OCI-LY1 (cell line): Measurements from ENCODE around the gene TMEM178B.

Experiments used
- H2AFZ ChIP-seq: fragments of 200-600 bp; sonication (generic), shearing (Covaris generic); 2 replicates; pipeline ENCODE4 v1.6.0; 2014; ENCODE audit warnings: antibody characterized with exemption, mild to moderate bottlenecking, low read length
- H3F3A ChIP-seq: fragments of 200-600 bp; sonication (generic), shearing (Covaris generic); 2 replicates; pipeline ENCODE4 v1.6.0; 2014; ENCODE audit warnings: mild to moderate bottlenecking, antibody characterized with exemption, low read length, moderate library complexity; ENCODE audit not compliant: insufficient read depth
- H3K27ac ChIP-seq: fragments of 200-600 bp; sonication (generic); 2 replicates; pipeline ENCODE4 v1.5.1; 2014; ENCODE audit warnings: low read length, mixed run types, mild to moderate bottlenecking, low read depth; ENCODE audit not compliant: poor library complexity, severe bottlenecking
- H3K27me3 ChIP-seq: fragments of 200-600 bp; sonication (generic); 2 replicates; pipeline ENCODE4 v1.6.0; 2014; ENCODE audit warnings: antibody characterized with exemption, mild to moderate bottlenecking, low read length, moderate library complexity; ENCODE audit not compliant: insufficient read depth
- H3K36me3 ChIP-seq: fragments of 200-600 bp; sonication (generic); 2 replicates; pipeline ENCODE4 v1.6.1; 2014; ENCODE audit warnings: mild to moderate bottlenecking, antibody characterized with exemption, low read length, moderate library complexity, mixed read lengths; ENCODE audit not compliant: insufficient read depth
- H3K4me1 ChIP-seq: fragments of 200-600 bp; sonication (generic); 2 replicates; pipeline ENCODE4 v1.5.1; 2014; ENCODE audit warnings: mild to moderate bottlenecking, low read length, moderate library complexity; ENCODE audit not compliant: insufficient read depth, severe bottlenecking
- H3K4me2 ChIP-seq: fragments of 200-600 bp; sonication (generic), shearing (Covaris generic); 2 replicates; pipeline ENCODE4 v1.6.1; 2014; ENCODE audit warnings: low read length
- H3K4me3 ChIP-seq: fragments of 200-600 bp; sonication (generic); 2 replicates; pipeline ENCODE4 v1.5.1; 2014; ENCODE audit warnings: low read length, low read depth, mild to moderate bottlenecking, mixed read lengths; ENCODE audit not compliant: poor library complexity, severe bottlenecking
- H3K79me2 ChIP-seq: fragments of 200-600 bp; shearing (Covaris generic); 2 replicates; pipeline ENCODE4 v1.6.1; 2016; ENCODE audit warnings: mixed run types, low read length, mixed read lengths; ENCODE audit not compliant: insufficient read depth
- H3K9ac ChIP-seq: fragments of 200-600 bp; sonication (generic), shearing (Covaris generic); 2 replicates; pipeline ENCODE4 v1.6.1; 2014; ENCODE audit warnings: mild to moderate bottlenecking, low read length, mixed read lengths
- H3K9me2 ChIP-seq: fragments of 200-600 bp; sonication (generic), shearing (Covaris generic); 2 replicates; pipeline ENCODE4 v1.6.1; 2014; ENCODE audit warnings: low read depth, mild to moderate bottlenecking, low read length, mixed read lengths
- H3K9me3 ChIP-seq: fragments of 200-600 bp; shearing (Covaris generic); 2 replicates; pipeline ENCODE4 v1.6.1; 2014; ENCODE audit warnings: low read length, mixed read lengths
- H4K20me1 ChIP-seq: fragments of 200-600 bp; sonication (generic), shearing (Covaris generic); 2 replicates; pipeline ENCODE4 v1.6.0; 2016; ENCODE audit warnings: mild to moderate bottlenecking, low read length; ENCODE audit not compliant: insufficient read depth
- CTCF ChIP-seq: fragments of 200-600 bp; sonication (generic), shearing (Covaris generic); IDR thresholded peaks from 2 replicates; pipeline ENCODE4 v1.5.1; 2017; ENCODE audit warnings: mild to moderate bottlenecking, antibody characterized with exemption, low read length, moderate library complexity, mixed read lengths
- EZH2 ChIP-seq: fragments of 200-600 bp; sonication (generic), shearing (Covaris generic); IDR thresholded peaks from 2 replicates; pipeline ENCODE4 v1.8.0; 2017; ENCODE audit warnings: borderline replicate concordance, mixed run types, mild to moderate bottlenecking, antibody characterized with exemption, low read length, moderate library complexity, mixed read lengths

The TMEM178B gene

GRCh38 chr7:141349804-141350203, 275.9 kb downstream of the TMEM178B start:
- no peaks in the 10 kb centered on the region for H3K4me1 ChIP-seq
- TF ChIP-seq EZH2 (no peak), CTCF (no peak)
- no peaks in the 10 kb centered on the region for H3K9me3 ChIP-seq
- H3K9ac ChIP-seq: no peak overlapping the region
- H3K9me2 ChIP-seq: no peaks in the 10 kb centered on the region
- no peaks in the 10 kb centered on the region for H3K79me2 ChIP-seq
- H3F3A ChIP-seq: no peaks in the 10 kb centered on the region
- no peaks in the 10 kb centered on the region for H4K20me1 ChIP-seq
- H3K27me3 ChIP-seq: no peaks in the 10 kb centered on the region
- H3K4me3 ChIP-seq: no peak overlapping the region
- H2AFZ ChIP-seq: no peak overlapping the region
- no peak overlapping the region for H3K27ac ChIP-seq
- no peak overlapping the region for H3K4me2 ChIP-seq
- H3K36me3 ChIP-seq: no peaks in the 10 kb centered on the region

- Histone ChIP-seq H3K36me3 (no peaks in the 10 kb centered on the region), H3K27ac (no peak overlapping the region), H3K9ac (no peak overlapping the region), H2AFZ (no peak overlapping the region), H3F3A (no peaks in the 10 kb centered on the region), H3K4me2 (no peak overlapping the region), H4K20me1 (no peaks in the 10 kb centered on the region), H3K9me2 (no peaks in the 10 kb centered on the region), H3K9me3 (no peaks in the 10 kb centered on the region), H3K4me3 (no peak overlapping the region), H3K79me2 (no peaks in the 10 kb centered on the region), H3K27me3 (no peaks in the 10 kb centered on the region), H3K4me1 (no peaks in the 10 kb centered on the region)
- TF ChIP-seq CTCF (no peak), EZH2 (no peak)
Measured at GRCh38 chr7:141351175-141351574, 277.3 kb downstream of the TMEM178B start.

GRCh38 chr7:141352955-141353354, 279.1 kb downstream of the TMEM178B start:
- Histone ChIP-seq H3K27ac (no peak overlapping the region), H3K4me1 (no peaks in the 10 kb centered on the region), H3K9ac (no peak overlapping the region), H2AFZ (no peak overlapping the region), H3K27me3 (no peaks in the 10 kb centered on the region; the same call in 1 of the 2 replicates), H3K9me2 (no peaks in the 10 kb centered on the region), H4K20me1 (no peaks in the 10 kb centered on the region), H3K79me2 (no peaks in the 10 kb centered on the region), H3K9me3 (no peaks in the 10 kb centered on the region), H3F3A (no peaks in the 10 kb centered on the region), H3K4me3 (no peak overlapping the region), H3K36me3 (no peaks in the 10 kb centered on the region), H3K4me2 (no peak overlapping the region)
- TF ChIP-seq EZH2 (no peak), CTCF (no peak)
